CD14-positive monocyte (primary cell): ENCODE measurements around the gene NOX5. TPM values are rescaled to one million over a fixed set of nuclear protein-coding genes. Genes with fewer than 3 reads are reported as not detected.

Source experiments
- DNase-seq, 3 donors: peaks; one replicate each; pipeline ENCODE4 v3.0.0-alpha.2; 2011 to 2022
- H2AFZ ChIP-seq: 2 replicates; pipeline ENCODE4 v1.6.0; 2012; ENCODE audit warnings: mild to moderate bottlenecking, low read depth, low read length, inconsistent platforms; ENCODE audit not compliant: insufficient read depth, poor library complexity, severe bottlenecking
- H3K27ac ChIP-seq, 2 donors: 1 replicate in 1 of 2; 2 replicates in 1 of 2; pipeline ENCODE4 v1.5.1; 2012 to 2013; ENCODE audit warnings: low read length in 2 of 2, control low read depth in 1 of 2, inconsistent platforms in 1 of 2, low read depth in 1 of 2, mild to moderate bottlenecking in 1 of 2
- H3K27me3 ChIP-seq, 2 donors: one replicate each; pipeline versions ENCODE4 v1.6.0 to v1.6.1; 2011 to 2013; ENCODE audit warnings: low read length in 2 of 2; ENCODE audit not compliant: control insufficient read depth in 2 of 2, insufficient read depth in 2 of 2
- H3K36me3 ChIP-seq, 2 donors: replicated peaks in 1 of 2; 1 replicate in 1 of 2; 2 replicates in 1 of 2; pipeline versions ENCODE4 v1.5.1 to v1.6.1; 2012 to 2013; ENCODE audit warnings: low read length in 2 of 2, control low read depth in 1 of 2, inconsistent platforms in 1 of 2, mild to moderate bottlenecking in 1 of 2; ENCODE audit not compliant: insufficient read depth in 2 of 2, control insufficient read depth in 1 of 2
- H3K4me1 ChIP-seq, 2 donors: 1 replicate in 1 of 2; 2 replicates in 1 of 2; pipeline versions ENCODE4 v1.5.1 to v1.6.1; 2012 to 2013; ENCODE audit warnings: low read length in 2 of 2, control low read depth in 1 of 2, inconsistent platforms in 1 of 2, mild to moderate bottlenecking in 1 of 2, moderate library complexity in 1 of 2; ENCODE audit not compliant: insufficient read depth in 2 of 2, control insufficient read depth in 1 of 2
- H3K4me2 ChIP-seq: replicated peaks from 2 replicates; pipeline ENCODE3; 2012; ENCODE audit warnings: low read length, moderate library complexity, mild to moderate bottlenecking; ENCODE audit not compliant: poor library complexity, severe bottlenecking; ENCODE audit errors: extremely low read depth
- H3K4me3 ChIP-seq, 3 experiments: fragments of 200-600 bp in 1 of 3; sonication (generic) in 1 of 3; replicated peaks in 1 of 3; 1 replicate in 2 of 3; 2 replicates in 1 of 3; pipeline ENCODE4 v1.5.1; 2011 to 2013; ENCODE audit warnings: low read length in 3 of 3, mild to moderate bottlenecking in 3 of 3, control low read depth in 2 of 3, low read depth in 2 of 3, inconsistent platforms in 1 of 3, moderate library complexity in 1 of 3
- H3K79me2 ChIP-seq: 2 replicates; pipeline ENCODE4 v1.6.0; 2012; ENCODE audit warnings: mild to moderate bottlenecking, control low read depth, inconsistent platforms, low read length, moderate library complexity; ENCODE audit not compliant: insufficient read depth
- H3K9ac ChIP-seq: 2 replicates; pipeline ENCODE4 v1.6.0; 2017; ENCODE audit warnings: low read length, mild to moderate bottlenecking; ENCODE audit not compliant: insufficient read depth, poor library complexity, severe bottlenecking
- H3K9me3 ChIP-seq, 2 donors: replicated peaks in 1 of 2; 1 replicate in 1 of 2; 2 replicates in 1 of 2; pipeline versions ENCODE4 v1.5.1 to v1.6.1; 2012 to 2013; ENCODE audit warnings: low read length in 2 of 2, control low read depth in 1 of 2; ENCODE audit not compliant: control insufficient read depth in 1 of 2, insufficient read depth in 1 of 2
- H4K20me1 ChIP-seq: 2 replicates; pipeline ENCODE4 v1.6.0; 2012; ENCODE audit warnings: mild to moderate bottlenecking, low read length, control low read depth, moderate library complexity; ENCODE audit not compliant: insufficient read depth
- H3K27ac Mint-ChIP-seq, 7 donors: one replicate each; pipeline ENCODE4 v1.8.0; 2020; ENCODE audit warnings: mild to moderate bottlenecking in 7 of 7, mixed read lengths in 7 of 7, moderate library complexity in 6 of 7, inconsistent platforms in 2 of 7
- H3K27me3 Mint-ChIP-seq, 3 donors: one replicate each; pipeline ENCODE4 v1.8.0; 2021 to 2022; ENCODE audit warnings: low read depth in 3 of 3, mild to moderate bottlenecking in 3 of 3, mixed read lengths in 3 of 3, moderate library complexity in 3 of 3, inconsistent platforms in 1 of 3
- H3K36me3 Mint-ChIP-seq, 2 donors: one replicate each; pipeline ENCODE4 v1.8.0; 2020; ENCODE audit warnings: mixed read lengths in 2 of 2, inconsistent platforms in 1 of 2, mild to moderate bottlenecking in 1 of 2
- H3K4me1 Mint-ChIP-seq: one replicate; pipeline ENCODE4 v1.8.0; 2020; ENCODE audit warnings: mild to moderate bottlenecking, mixed read lengths
- H3K4me3 Mint-ChIP-seq, 2 donors: one replicate each; pipeline ENCODE4 v1.8.0; 2020; ENCODE audit warnings: mild to moderate bottlenecking in 2 of 2, mixed read lengths in 2 of 2, moderate library complexity in 1 of 2
- H3K9me3 Mint-ChIP-seq, 7 donors: one replicate each; pipeline ENCODE4 v1.8.0; 2020 to 2022; ENCODE audit warnings: mixed read lengths in 7 of 7, mild to moderate bottlenecking in 6 of 7, moderate library complexity in 6 of 7, inconsistent platforms in 2 of 7
- WGBS: methylation state at CpG from one replicate; pipeline ENCODE4 v1.1.5; 2013; ENCODE audit warnings: missing lambda C conversion rate; ENCODE audit not compliant: insufficient coverage; 5-methylcytosine and 5-hydroxymethylcytosine counted together
- intact Hi-C, 2 donors: fragments of 100-400 bp; cut with micrococcal nuclease; formaldehyde crosslinking; loops; one replicate each; pipeline versions ENCODE4 v1.15.0 to v1.15.1; 2023
- polyA plus RNA-seq, 3 donors: library from polyadenylated mRNA; depleted of rRNA in 1 of 3; unstranded in 2 of 3; stranded (reverse) in 1 of 3; fragments of 300-500 nt in 2 of 3; fragments of >200 nt in 1 of 3; fragmentation: Illumina TruSeq in 2 of 3; gene quantifications; 1 replicate in 2 of 3; 2 replicates in 1 of 3; pipeline ENCODE4 v1.2.3, GENCODE V29; 2012 to 2021
- TF ChIP-seq, protein P1 (sequence below): fragments of 200-600 bp; IDR thresholded peaks from one replicate; pipeline ENCODE4 v1.8.0; 2022; ENCODE audit warnings: antibody characterized with exemption, mild to moderate bottlenecking

The NOX5 gene
- polyA plus RNA-seq, 3 donors, result not detected

DNA sequence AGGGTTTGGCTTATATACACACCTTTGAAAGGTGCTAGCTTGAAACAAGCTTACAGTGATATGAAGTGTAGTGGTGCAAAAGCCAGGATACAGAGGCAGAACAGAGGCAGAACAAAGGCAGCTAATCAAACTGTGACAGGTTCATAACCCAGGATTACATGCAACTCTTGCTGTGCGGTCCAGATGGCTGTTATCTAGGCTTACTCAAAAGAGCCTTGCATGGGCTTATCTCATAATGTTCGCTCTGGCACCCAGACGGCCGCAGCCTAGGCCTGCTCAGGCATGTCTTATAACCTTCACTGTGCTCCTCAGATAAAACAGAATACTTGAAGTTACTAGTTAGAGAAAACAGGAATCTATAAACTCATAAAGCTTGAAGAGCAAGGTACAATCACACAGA is 22.8 kb upstream of the NOX5 start:
- Histone ChIP-seq H3K79me2 (no peaks in the 10 kb centered on the region), H4K20me1 (no peaks in the 10 kb centered on the region), H3K27ac (no peak overlapping the region), H3K36me3 (no peaks in the 10 kb centered on the region), H3K4me1 (no peaks in the 10 kb centered on the region), H3K9ac (no peak overlapping the region), H3K9me3 (no peaks in the 10 kb centered on the region), H3K4me2 (no peak overlapping the region), H3K27me3 (no peaks in the 10 kb centered on the region), H2AFZ (no peak overlapping the region), H3K4me3 (no peak overlapping the region)
- Mint-ChIP-seq H3K36me3 (no peaks in the 10 kb centered on the region), H3K4me3 (no peak overlapping the region), H3K4me1 (no peaks in the 10 kb centered on the region), H3K27me3 (peaks cover 0 to 2% (median 0%) of the 10 kb centered on the region in 3 donors), H3K9me3 (peaks cover 0 to 1% (median 0%) of the 10 kb centered on the region in 7 donors), H3K27ac (no peak overlapping the region)
- no peak for DNase-seq
- TF ChIP-seq, protein P1, sequence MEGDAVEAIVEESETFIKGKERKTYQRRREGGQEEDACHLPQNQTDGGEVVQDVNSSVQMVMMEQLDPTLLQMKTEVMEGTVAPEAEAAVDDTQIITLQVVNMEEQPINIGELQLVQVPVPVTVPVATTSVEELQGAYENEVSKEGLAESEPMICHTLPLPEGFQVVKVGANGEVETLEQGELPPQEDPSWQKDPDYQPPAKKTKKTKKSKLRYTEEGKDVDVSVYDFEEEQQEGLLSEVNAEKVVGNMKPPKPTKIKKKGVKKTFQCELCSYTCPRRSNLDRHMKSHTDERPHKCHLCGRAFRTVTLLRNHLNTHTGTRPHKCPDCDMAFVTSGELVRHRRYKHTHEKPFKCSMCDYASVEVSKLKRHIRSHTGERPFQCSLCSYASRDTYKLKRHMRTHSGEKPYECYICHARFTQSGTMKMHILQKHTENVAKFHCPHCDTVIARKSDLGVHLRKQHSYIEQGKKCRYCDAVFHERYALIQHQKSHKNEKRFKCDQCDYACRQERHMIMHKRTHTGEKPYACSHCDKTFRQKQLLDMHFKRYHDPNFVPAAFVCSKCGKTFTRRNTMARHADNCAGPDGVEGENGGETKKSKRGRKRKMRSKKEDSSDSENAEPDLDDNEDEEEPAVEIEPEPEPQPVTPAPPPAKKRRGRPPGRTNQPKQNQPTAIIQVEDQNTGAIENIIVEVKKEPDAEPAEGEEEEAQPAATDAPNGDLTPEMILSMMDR, result no peak
- intact Hi-C loops, result no loop called here
- 100% methylated on average over 1 of the region's 4 CpGs for WGBS

DNA sequence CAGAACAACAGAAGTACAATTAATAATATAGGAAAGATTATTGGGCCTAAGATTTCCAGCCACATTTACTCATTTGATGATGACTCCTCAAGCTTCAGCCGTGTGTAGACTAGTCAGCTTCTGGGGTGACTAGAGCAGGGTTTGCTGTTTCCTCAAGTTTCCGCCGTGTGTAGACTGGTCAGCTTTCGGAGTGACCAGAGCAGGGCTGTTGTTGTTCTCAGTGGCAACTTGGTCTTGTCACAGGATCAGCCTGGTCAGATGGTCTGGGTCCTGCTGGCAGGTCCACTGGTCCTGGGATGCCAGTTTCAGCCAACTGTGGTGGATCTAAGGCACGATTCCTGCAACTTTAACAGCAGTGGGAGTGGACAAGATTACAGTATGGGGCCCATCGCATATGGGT is 21.8 kb upstream of the NOX5 start:
- no peaks in the 10 kb centered on the region for H3K36me3 Mint-ChIP-seq
- peaks cover 0 to 1% (median 0%) of the 10 kb centered on the region in 7 donors for H3K9me3 Mint-ChIP-seq
- peaks cover 0 to 2% (median 0%) of the 10 kb centered on the region in 3 donors for H3K27me3 Mint-ChIP-seq
- H3K27me3 ChIP-seq, result no peaks in the 10 kb centered on the region
- H3K36me3 ChIP-seq, result no peaks in the 10 kb centered on the region
- H3K4me3 Mint-ChIP-seq, result no peak overlapping the region
- no peaks in the 10 kb centered on the region for H3K4me1 Mint-ChIP-seq
- TF ChIP-seq, protein P1, result no peak
- H4K20me1 ChIP-seq, result no peaks in the 10 kb centered on the region
- no peak overlapping the region for H3K27ac ChIP-seq
- DNase-seq, result no peak
- no peak overlapping the region for H3K4me2 ChIP-seq
- no peak overlapping the region for H3K27ac Mint-ChIP-seq
- no peak overlapping the region for H3K9ac ChIP-seq
- no peak overlapping the region for H2AFZ ChIP-seq
- H3K9me3 ChIP-seq, result no peaks in the 10 kb centered on the region
- H3K79me2 ChIP-seq, result no peaks in the 10 kb centered on the region
- no peaks in the 10 kb centered on the region for H3K4me1 ChIP-seq
- H3K4me3 ChIP-seq, result no peak overlapping the region
- WGBS, result 89% methylated on average over 5 of the region's 6 CpGs
- intact Hi-C loops, result no loop called here
